ENCODE data around the gene GINS2. TPM values are rescaled to one million over a fixed set of nuclear protein-coding genes. Genes with fewer than 3 reads are reported as not detected.

The GINS2 gene
- total RNA-seq, 2 donors from 2014 or later, result 1.2 to 2.4 TPM

- DNase-seq, result no peak
- intact Hi-C loops (cut with DNase I), result no loop called here
- ATAC-seq, result no peak
Measured at GRCh38 chr16:85648070-85648714, 40.6 kb downstream of the GINS2 start.

- ATAC-seq (no peak), DNase-seq (no peak)
- intact Hi-C loops (cut with DNase I), result no loop called here
Measured at GRCh38 chr16:85646976-85647375, 41.8 kb downstream of the GINS2 start.

- DNase-seq, result no peak
- no peak for ATAC-seq
- intact Hi-C loops (cut with DNase I), result no loop called here
Measured at GRCh38 chr16:85646358-85646907, 42.3 kb downstream of the GINS2 start.

- no peak for ATAC-seq
- DNase-seq, result no peak
- intact Hi-C loops (cut with DNase I), result no loop called here
Measured at GRCh38 chr16:85645021-85645589, 43.6 kb downstream of the GINS2 start.

GRCh38 chr16:85644093-85644712, 44.6 kb downstream of the GINS2 start:
- DNase-seq (no peak), ATAC-seq (no peak)
- intact Hi-C loops (cut with DNase I), result no loop called here

GRCh38 chr16:85643631-85644030, 45.1 kb downstream of the GINS2 start:
- intact Hi-C loops (cut with DNase I), result no loop called here
- ATAC-seq, result no peak

GRCh38 chr16:85642762-85643358, 45.9 kb downstream of the GINS2 start:
- intact Hi-C loops (cut with DNase I), result no loop called here
- DNase-seq, result no peak
- no peak for ATAC-seq

More at GRCh38 chr16:85643631-85644030, 45.1 kb downstream of the GINS2 start:
- DNase-seq, result no peak

GRCh38 chr16:85641776-85642176, 47.0 kb downstream of the GINS2 start:
- intact Hi-C loops (cut with DNase I), result no loop called here
- ATAC-seq (peak; percentile 21 to 39), DNase-seq (no peak)

GRCh38 chr16:85641305-85641704, 47.4 kb downstream of the GINS2 start:
- intact Hi-C loops (cut with DNase I), result no loop called here

GRCh38 chr16:85640585-85640984, 48.2 kb downstream of the GINS2 start:
- DNase-seq (no peak), ATAC-seq (no peak)
- intact Hi-C loops (cut with DNase I), result no loop called here

More at GRCh38 chr16:85641305-85641704, 47.4 kb downstream of the GINS2 start:
- DNase-seq (no peak), ATAC-seq (no peak)

GRCh38 chr16:85640254-85640558, 48.5 kb downstream of the GINS2 start:
- ATAC-seq (no peak), DNase-seq (no peak)
- intact Hi-C loops (cut with DNase I), result no loop called here

GRCh38 chr16:85639529-85640253, 49.1 kb downstream of the GINS2 start:
- DNase-seq, result peak; percentile 77
- ATAC-seq, result peak; percentile 75 to 82
- intact Hi-C loops (cut with DNase I), result no loop called here

GRCh38 chr16:85638695-85639409, 49.9 kb downstream of the GINS2 start:
- ATAC-seq (no peak), DNase-seq (no peak)
- intact Hi-C loops (cut with DNase I), result no loop called here

- peak; percentile 48 for DNase-seq
- peak; percentile 47 to 53 for ATAC-seq
- intact Hi-C loops (cut with DNase I), result no loop called here
Measured at GRCh38 chr16:85637808-85638647, 50.7 kb downstream of the GINS2 start.

- intact Hi-C loops (cut with DNase I), result no loop called here
- DNase-seq, result no peak
- no peak for ATAC-seq
Measured at GRCh38 chr16:85637061-85637807, 51.5 kb downstream of the GINS2 start.

- intact Hi-C loops (cut with DNase I), result no loop called here
Measured at GRCh38 chr16:85636234-85636812, 52.4 kb downstream of the GINS2 start.

GRCh38 chr16:85635545-85636140, 53.1 kb downstream of the GINS2 start:
- intact Hi-C loops (cut with DNase I), result no loop called here
- ATAC-seq, result no peak
- DNase-seq, result no peak

More at GRCh38 chr16:85636234-85636812, 52.4 kb downstream of the GINS2 start:
- ATAC-seq (no peak), DNase-seq (no peak)
